H9 (cell line): ENCODE results near the gene MAML3. TPM values are rescaled to one million over a fixed set of nuclear protein-coding genes. Genes with fewer than 3 reads are reported as not detected.

Source experiments
- DNase-seq: peaks from one replicate; pipeline ENCODE4 v3.0.0-alpha.2; 2017
- H2AFZ ChIP-seq: one replicate; pipeline ENCODE4 v1.6.1; 2013; ENCODE audit warnings: mild to moderate bottlenecking, low read length, control low read depth, moderate library complexity
- H2AK5ac ChIP-seq: 2 replicates; pipeline ENCODE4 v1.6.1; 2013; ENCODE audit warnings: low read length, control low read depth, mixed read lengths; ENCODE audit not compliant: insufficient read length
- H2BK120ac ChIP-seq: one replicate; pipeline ENCODE4 v1.6.1; 2013; ENCODE audit warnings: low read depth, mild to moderate bottlenecking, low read length, control low read depth, inconsistent platforms; ENCODE audit not compliant: poor library complexity, severe bottlenecking
- H2BK12ac ChIP-seq: 2 replicates; pipeline ENCODE4 v1.6.1; 2013; ENCODE audit warnings: low read length, control low read depth, mixed read lengths, low read depth; ENCODE audit not compliant: insufficient read length
- H2BK15ac ChIP-seq: 2 replicates; pipeline ENCODE4 v1.6.1; 2013; ENCODE audit warnings: low read depth, low read length, control low read depth
- H2BK20ac ChIP-seq: one replicate; pipeline ENCODE4 v1.6.1; 2013; ENCODE audit warnings: low read depth, mild to moderate bottlenecking, low read length, control low read depth, inconsistent platforms; ENCODE audit not compliant: poor library complexity, severe bottlenecking
- H2BK5ac ChIP-seq: 2 replicates; pipeline ENCODE4 v1.6.1; 2013; ENCODE audit warnings: low read length, control low read depth, mixed read lengths; ENCODE audit not compliant: insufficient read length
- H3K14ac ChIP-seq: 2 replicates; pipeline ENCODE4 v1.6.1; 2013; ENCODE audit warnings: low read length, control low read depth; ENCODE audit not compliant: insufficient read depth
- H3K18ac ChIP-seq: 2 replicates; pipeline ENCODE4 v1.6.1; 2013; ENCODE audit warnings: low read depth, mild to moderate bottlenecking, mixed read lengths, low read length, control low read depth; ENCODE audit not compliant: insufficient read length
- H3K23ac ChIP-seq: 2 replicates; pipeline ENCODE4 v1.6.1; 2013; ENCODE audit warnings: low read length, control low read depth, mixed read lengths, low read depth; ENCODE audit not compliant: insufficient read length
- H3K23me2 ChIP-seq: 2 replicates; pipeline ENCODE4 v1.6.1; 2013; ENCODE audit warnings: low read depth, mild to moderate bottlenecking, mixed read lengths, low read length, control low read depth; ENCODE audit not compliant: insufficient read length, poor library complexity, severe bottlenecking
- H3K27ac ChIP-seq: 2 replicates; pipeline ENCODE4 v1.5.1; 2013; ENCODE audit warnings: low read length, control low read depth, mixed read lengths, low read depth; ENCODE audit not compliant: insufficient read length
- H3K27me3 ChIP-seq: 2 replicates; pipeline ENCODE4 v1.6.1; 2013; ENCODE audit warnings: low read length, control low read depth, inconsistent platforms; ENCODE audit not compliant: insufficient read depth
- H3K4ac ChIP-seq: 2 replicates; pipeline ENCODE4 v1.6.1; 2013; ENCODE audit warnings: low read depth, mild to moderate bottlenecking, control low read depth, inconsistent platforms, low read length, moderate library complexity
- H3K4me1 ChIP-seq: 2 replicates; pipeline ENCODE4 v1.6.1; 2013; ENCODE audit warnings: low read length, control low read depth, inconsistent platforms; ENCODE audit not compliant: insufficient read depth
- H3K4me2 ChIP-seq: 2 replicates; pipeline ENCODE4 v1.6.1; 2013; ENCODE audit warnings: low read length, control low read depth, mixed read lengths; ENCODE audit not compliant: insufficient read length, insufficient read depth
- H3K56ac ChIP-seq: 2 replicates; pipeline ENCODE4 v1.6.1; 2013; ENCODE audit warnings: low read depth, mild to moderate bottlenecking, mixed read lengths, low read length, control low read depth; ENCODE audit not compliant: insufficient read length
- H3K79me1 ChIP-seq: 2 replicates; pipeline ENCODE4 v1.6.1; 2013; ENCODE audit warnings: low read depth, mild to moderate bottlenecking, moderate library complexity, low read length, control low read depth, inconsistent platforms; ENCODE audit not compliant: insufficient read depth, poor library complexity, severe bottlenecking
- H3K79me2 ChIP-seq: 2 replicates; pipeline ENCODE4 v1.6.1; 2013; ENCODE audit warnings: low read length, control low read depth, inconsistent platforms; ENCODE audit not compliant: insufficient read depth
- H3K9ac ChIP-seq: 2 replicates; pipeline ENCODE4 v1.6.1; 2013; ENCODE audit warnings: low read length, control low read depth, mixed read lengths; ENCODE audit not compliant: insufficient read length; ENCODE audit errors: extremely low read depth
- H3K9me3 ChIP-seq: one replicate; pipeline ENCODE4 v1.6.1; 2013; ENCODE audit warnings: low read depth, low read length, inconsistent platforms; ENCODE audit not compliant: control insufficient read depth
- H3T11ph ChIP-seq: one replicate; pipeline ENCODE4 v1.6.1; 2013; ENCODE audit warnings: mild to moderate bottlenecking, low read length, control low read depth, inconsistent platforms
- H4K20me1 ChIP-seq: one replicate; pipeline ENCODE4 v1.6.1; 2013; ENCODE audit not compliant: control insufficient read depth, insufficient read length, insufficient read depth
- H4K5ac ChIP-seq: 2 replicates; pipeline ENCODE4 v1.6.1; 2013; ENCODE audit warnings: low read depth, mild to moderate bottlenecking, mixed read lengths, low read length, control low read depth; ENCODE audit not compliant: insufficient read length
- H4K8ac ChIP-seq: replicated peaks from 2 replicates; pipeline ENCODE4 v1.6.1; 2013; ENCODE audit warnings: low read length, control low read depth, mixed read lengths, low read depth; ENCODE audit not compliant: insufficient read length
- H4K91ac ChIP-seq: 2 replicates; pipeline ENCODE4 v1.6.1; 2013; ENCODE audit warnings: low read depth, mild to moderate bottlenecking, moderate library complexity, mixed read lengths, low read length, control low read depth; ENCODE audit not compliant: insufficient read length
- H3K27ac Mint-ChIP-seq, 3 experiments: 2 replicates in 2 of 3; 3 replicates in 1 of 3; pipeline ENCODE4 v1.8.0; 2020 to 2021; ENCODE audit warnings: mixed read lengths in 3 of 3, mild to moderate bottlenecking in 1 of 3, moderate library complexity in 1 of 3
- H3K27me3 Mint-ChIP-seq: 2 replicates; pipeline ENCODE4 v1.8.0; 2021; ENCODE audit warnings: low read depth, mild to moderate bottlenecking, moderate library complexity, mixed read lengths
- H3K36me3 Mint-ChIP-seq, 3 experiments: 2 replicates in 2 of 3; 3 replicates in 1 of 3; pipeline ENCODE4 v1.8.0; 2020 to 2021; ENCODE audit warnings: low read depth in 3 of 3, mixed read lengths in 3 of 3; ENCODE audit not compliant: insufficient read depth in 1 of 3
- H3K4me1 Mint-ChIP-seq, 2 experiments: 2 replicates each; pipeline ENCODE4 v1.8.0; 2020; ENCODE audit warnings: mixed read lengths in 2 of 2
- H3K4me3 Mint-ChIP-seq, 2 experiments: 2 replicates in 1 of 2; 3 replicates in 1 of 2; pipeline ENCODE4 v1.8.0; 2020 to 2021; ENCODE audit warnings: mild to moderate bottlenecking in 2 of 2, mixed read lengths in 2 of 2, moderate library complexity in 1 of 2
- H3K9me3 Mint-ChIP-seq, 2 experiments: 2 replicates in 1 of 2; 3 replicates in 1 of 2; pipeline ENCODE4 v1.8.0; 2020; ENCODE audit warnings: mild to moderate bottlenecking in 2 of 2, mixed read lengths in 2 of 2, moderate library complexity in 1 of 2
- CTCF ChIP-seq: fragments of 200-600 bp; sonication (generic); conservative IDR thresholded peaks from 3 replicates; pipeline ENCODE4 v1.8.0; 2021; ENCODE audit warnings: antibody characterized with exemption, mild to moderate bottlenecking
- WGBS: extraction: QIAGEN DNeasy Blood & Tissue Kit; methylation state at CpG from one replicate; pipeline ENCODE4 v1.1.7; 2013; ENCODE audit warnings: missing lambda C conversion rate, low lambda C conversion rate, mixed read lengths; ENCODE audit not compliant: insufficient read length; ENCODE audit errors: extremely low coverage; 5-methylcytosine and 5-hydroxymethylcytosine counted together
- total RNA-seq: library from RNA; stranded (reverse); gene quantifications from 2 replicates; pipeline ENCODE4 v1.2.1, GENCODE V29; 2021

The MAML3 gene
- total RNA-seq, 1 experiment from 2014 or later: 3.9 TPM

GRCh38 chr4:140144050-140144449 lies 9.9 kb downstream of the MAML3 start:
- Histone ChIP-seq H3K23me2 (no peaks in the 10 kb centered on the region), H4K20me1 (no peaks in the 10 kb centered on the region), H3K4me2 (no peak overlapping the region), H3K23ac (no peak overlapping the region), H4K91ac (no peak overlapping the region), H3T11ph (no peak overlapping the region), H2BK12ac (no peak overlapping the region), H3K18ac (no peak overlapping the region), H3K14ac (no peak overlapping the region), H2BK15ac (no peak overlapping the region), H3K79me1 (no peaks in the 10 kb centered on the region), H3K9me3 (no peaks in the 10 kb centered on the region), H2AK5ac (no peak overlapping the region), H2BK20ac (no peak overlapping the region), H4K5ac (no peak overlapping the region), H3K4me1 (peaks cover 6% of the 10 kb centered on the region; the same call in 1 of the 2 replicates), H2BK5ac (no peak overlapping the region), H3K56ac (no peak overlapping the region), H3K79me2 (no peaks in the 10 kb centered on the region), H2AFZ (no peak overlapping the region), H3K27me3 (no peaks in the 10 kb centered on the region), H3K4ac (no peak overlapping the region), H3K9ac (no peak overlapping the region), H3K27ac (no peak overlapping the region), H2BK120ac (no peak overlapping the region), H4K8ac (no peak overlapping the region)
- no peaks in the 10 kb centered on the region for H3K27me3 Mint-ChIP-seq
- H3K4me3 Mint-ChIP-seq: no peak overlapping the region
- peaks cover 25% of the 10 kb centered on the region in 2 experiments for H3K4me1 Mint-ChIP-seq
- H3K27ac Mint-ChIP-seq: no peak overlapping the region
- H3K36me3 Mint-ChIP-seq: no peaks in the 10 kb centered on the region
- WGBS: no CpG with 5 or more reads among the region's 5 CpGs
- TF ChIP-seq CTCF: no peak
- no peaks in the 10 kb centered on the region for H3K9me3 Mint-ChIP-seq
- DNase-seq: no peak
